GM18870 (cell line): ENCODE measurements around the gene TEX9.

Experiments
- ATAC-seq: cut with Tn5 transposase; IDR thresholded peaks from one replicate; pipeline ENCODE4 v1.9.1; 2021; ENCODE audit warnings: moderate library complexity; ENCODE audit not compliant: unreplicated experiment

Gene TEX9

DNA sequence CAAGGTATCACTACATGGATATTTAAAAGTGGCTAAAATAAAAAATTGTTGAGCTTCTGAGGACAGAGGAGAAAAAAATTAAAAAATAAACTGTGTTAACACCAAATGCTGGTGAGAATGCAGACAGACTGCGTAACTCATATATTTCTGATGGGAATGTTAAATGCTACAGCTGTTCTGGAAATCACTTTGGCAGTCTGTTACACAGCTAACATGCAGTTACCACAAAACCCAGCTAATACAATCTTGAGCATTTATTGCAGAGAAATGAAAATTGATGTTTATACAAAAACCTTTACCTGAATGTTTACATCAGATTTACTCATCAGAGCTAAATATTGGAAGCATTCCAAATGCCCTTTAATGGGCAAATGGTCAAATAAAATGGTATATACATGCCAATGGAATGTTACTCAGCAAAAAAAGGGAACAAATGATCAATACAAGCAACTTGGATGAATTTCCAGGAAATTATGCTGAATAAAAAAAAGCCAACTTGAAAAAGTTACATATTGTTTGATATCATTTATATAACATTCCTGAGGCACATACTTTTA is 75.1 kb downstream of the TEX9 start:
- ATAC-seq = no peak

DNA sequence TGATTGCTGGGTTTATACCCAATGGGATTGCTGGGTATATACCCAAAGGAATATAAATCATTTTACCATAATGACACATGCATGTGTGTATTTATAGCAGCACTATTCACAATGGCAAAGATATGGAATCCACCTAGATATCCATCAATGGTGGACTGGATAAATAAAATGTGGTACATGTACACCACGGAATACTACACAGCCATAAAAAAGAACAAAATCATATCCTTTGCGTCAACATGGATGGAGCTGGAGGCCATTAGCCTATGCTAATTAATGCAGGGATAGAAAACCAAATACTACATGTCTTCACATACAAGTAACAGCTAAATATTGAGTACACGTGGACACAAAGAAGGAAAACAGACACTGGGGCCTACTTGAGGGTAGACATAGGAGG is 77.1 kb downstream of the TEX9 start:
- no peak for ATAC-seq

DNA sequence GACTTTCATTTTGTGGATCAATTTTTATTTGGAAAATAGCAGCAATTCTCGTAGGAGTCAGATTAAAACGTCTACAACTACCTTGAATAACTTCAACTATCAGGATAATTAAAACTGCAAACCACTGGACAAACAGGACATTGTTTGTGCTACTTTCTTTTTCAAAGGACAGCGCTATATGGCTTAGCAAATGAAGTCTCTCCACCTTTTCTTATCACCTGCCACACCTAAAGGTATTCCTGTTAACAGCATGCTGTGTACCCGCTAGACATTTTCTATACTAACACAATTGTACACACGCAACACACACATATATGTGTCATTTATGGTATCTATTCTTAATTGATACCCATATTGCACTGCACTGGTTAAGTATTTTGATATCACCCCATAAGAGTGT is 80.5 kb downstream of the TEX9 start:
- ATAC-seq = no peak

DNA sequence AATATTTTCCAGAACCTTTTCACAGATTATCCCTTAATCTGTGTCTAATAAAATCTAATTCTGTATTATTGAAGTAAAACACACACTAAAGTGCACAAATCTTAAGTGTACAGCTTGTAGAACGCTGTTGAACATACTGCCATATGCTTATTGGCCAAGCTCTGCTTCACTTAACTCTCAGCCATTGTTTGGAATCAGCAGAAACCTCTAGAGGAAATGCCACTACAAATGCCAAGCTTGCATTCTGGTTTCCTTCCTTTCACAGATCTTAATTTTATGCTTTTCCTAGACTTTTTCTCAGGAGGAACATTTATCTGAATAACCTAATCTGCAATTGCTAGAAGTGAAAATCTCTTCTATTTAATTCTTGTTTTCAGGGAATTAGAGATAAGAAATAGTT is 89.6 kb downstream of the TEX9 start:
- ATAC-seq = no peak

DNA sequence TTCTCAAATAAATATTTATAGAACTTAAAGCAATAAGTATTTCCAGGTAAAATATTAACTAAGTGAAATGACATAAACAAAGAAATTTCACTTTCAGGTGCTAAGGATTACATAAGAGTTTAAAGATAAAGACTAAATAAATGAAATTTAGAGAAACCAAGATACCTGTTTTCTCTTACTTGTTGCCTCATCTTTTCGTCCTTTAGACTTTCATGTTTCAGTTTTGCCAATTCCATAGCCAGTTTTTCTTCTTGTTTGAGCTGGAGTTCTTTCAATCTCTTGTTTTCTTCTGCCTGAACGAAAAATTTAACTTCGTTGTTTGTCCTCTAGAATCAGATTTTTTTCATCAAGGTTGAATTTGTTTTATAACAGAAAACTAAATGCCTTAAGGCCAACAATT is 91.0 kb downstream of the TEX9 start:
- no peak for ATAC-seq

DNA sequence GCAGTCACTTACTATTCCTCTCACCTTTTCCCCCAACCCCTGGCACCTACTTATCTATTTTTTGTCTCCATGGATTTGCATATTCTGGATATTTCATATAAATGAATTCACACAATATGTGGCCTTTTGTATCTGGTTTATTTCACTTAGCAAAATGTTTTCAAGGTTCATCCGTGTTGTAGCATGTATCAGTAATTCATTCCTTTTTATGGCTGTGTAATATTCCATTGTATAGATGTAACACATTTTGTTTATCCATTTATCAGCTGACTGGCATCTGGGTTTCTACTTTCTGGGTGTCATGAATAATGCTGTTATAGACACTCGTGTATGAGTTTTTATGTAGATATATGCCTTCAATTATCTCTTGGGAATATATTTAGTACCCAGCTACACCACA is 93.9 kb downstream of the TEX9 start:
- no peak for ATAC-seq

DNA sequence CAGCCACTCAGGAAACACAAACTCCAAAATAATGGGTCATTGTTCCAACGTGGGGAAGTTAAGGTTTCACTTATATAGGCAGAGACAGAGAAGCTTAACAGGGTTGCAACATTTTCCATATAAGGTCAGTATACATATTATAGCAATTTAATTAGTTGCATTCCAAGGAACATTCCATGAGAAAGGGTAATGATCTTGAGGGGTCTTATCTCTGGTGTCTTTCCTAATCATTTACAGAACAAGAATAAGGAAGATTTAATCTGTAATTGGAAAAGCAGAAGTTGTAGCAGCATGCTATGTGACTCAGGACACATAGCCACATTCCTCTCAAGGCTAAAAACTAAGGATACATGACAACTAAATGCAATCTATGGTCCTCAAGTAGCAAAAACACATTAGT is 94.8 kb downstream of the TEX9 start:
- ATAC-seq = no peak

DNA sequence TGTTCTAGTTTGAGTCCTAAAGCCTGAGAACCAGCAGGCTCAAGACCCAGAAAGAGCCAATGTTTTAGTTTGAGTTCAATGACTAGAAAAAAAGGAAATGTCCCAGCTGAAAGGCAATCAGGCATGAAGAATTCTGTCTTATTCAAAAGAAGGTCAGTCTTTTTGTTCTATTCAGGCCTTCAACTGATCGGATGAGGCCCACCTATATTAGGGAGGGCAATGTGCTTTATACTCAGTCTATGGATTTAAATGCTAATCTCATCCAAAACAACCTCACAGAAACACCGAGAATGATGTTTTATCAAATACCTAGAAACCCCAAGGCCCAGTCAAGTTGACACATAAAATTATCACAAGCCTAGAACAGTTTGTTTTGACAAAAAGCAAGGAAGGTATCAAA is 95.7 kb downstream of the TEX9 start:
- no peak for ATAC-seq

DNA sequence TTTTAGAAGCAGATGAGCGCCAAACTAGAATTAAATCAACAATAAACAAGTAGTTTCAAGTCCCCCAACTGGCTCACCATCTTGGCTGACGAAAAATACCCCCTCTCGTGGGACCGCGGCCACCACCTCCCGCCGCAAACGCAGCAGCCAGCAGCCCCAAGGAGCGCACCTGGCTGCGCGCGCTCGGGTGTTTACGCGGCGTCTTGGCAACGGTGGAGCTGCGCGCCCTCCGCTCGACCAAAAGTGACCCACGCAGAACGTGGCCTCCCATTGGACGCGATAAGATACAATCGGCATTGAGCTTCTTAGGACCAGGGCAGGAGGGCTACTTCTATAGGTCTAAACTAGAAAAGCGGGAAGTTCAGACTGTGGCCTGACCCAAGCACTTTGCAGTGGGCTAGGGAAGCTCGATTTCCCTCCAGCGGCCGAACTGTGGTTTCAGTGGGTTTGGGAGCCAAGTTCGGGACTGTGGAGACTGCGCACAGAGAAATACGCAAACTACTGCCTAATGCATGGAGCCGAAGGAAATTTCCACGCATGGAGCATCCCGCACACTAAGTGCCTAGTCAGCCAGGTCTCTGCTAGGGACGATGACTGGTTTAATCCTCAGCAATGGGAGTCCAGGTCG is 99.8 kb downstream of the TEX9 start, which contains the start of gene MNS1:
TSS of gene MNS1 (minus strand) at position 245 of the 628 bp plus-strand sequence. CDS start at position 80, 165 bp downstream.
- ATAC-seq = peak; percentile 99

DNA sequence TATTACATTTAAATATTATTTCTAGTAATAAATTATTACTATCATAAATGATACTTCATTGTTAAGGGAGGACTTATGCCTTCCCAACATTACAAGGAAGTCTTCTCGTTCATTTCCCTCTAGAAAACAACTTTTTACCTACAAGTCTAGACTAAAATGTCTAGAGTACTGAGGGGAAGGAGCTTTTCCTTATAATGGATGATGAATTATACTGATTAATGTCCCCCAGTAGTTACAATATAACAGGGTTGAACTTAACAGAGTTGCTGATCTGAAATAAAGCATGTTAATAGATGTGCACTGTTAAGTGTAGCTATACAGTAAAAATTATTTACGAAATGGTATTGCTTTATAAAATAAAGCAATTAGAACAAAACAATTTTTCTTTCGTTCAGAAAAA is 102.4 kb downstream of the TEX9 start:
- ATAC-seq = no peak

DNA sequence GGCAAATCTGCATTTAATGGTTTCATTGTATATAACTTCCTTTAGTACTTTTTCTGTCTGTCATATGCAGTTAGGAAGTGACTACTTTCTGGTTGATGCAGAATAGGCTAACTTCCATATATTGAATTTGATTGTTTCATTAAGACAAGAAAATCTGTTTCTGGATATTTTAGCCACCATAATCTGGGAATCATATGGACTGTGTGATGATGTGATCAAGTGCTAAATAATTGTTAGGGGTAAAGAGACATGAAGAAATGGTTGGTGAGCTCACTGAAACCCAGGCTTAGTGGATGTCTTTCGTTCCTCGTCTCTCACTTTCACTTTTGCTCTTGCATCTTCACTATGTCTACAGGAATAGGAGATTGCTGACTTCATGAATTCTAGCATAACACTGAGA is 103.2 kb downstream of the TEX9 start:
- ATAC-seq = peak; percentile 52

DNA sequence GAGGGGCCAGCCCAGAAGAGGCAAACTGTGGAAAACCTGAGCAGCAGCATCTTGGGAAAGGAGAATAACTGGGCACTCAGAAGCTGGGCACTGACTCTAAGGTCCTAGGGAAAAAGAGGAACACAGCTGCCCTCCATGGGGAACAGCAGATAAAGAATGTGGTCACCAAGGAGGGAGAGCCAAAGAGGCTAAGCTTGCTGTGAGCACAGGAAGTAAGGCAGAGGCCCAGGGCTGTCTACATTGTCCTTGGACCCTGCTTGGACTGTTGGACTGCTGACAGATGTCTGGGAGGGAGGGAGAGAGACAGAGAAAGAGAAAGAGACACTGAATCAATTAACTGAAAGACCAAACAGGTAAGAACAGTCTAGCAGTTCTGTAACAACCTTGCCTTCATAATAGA is 104.3 kb downstream of the TEX9 start:
- ATAC-seq = no peak

DNA sequence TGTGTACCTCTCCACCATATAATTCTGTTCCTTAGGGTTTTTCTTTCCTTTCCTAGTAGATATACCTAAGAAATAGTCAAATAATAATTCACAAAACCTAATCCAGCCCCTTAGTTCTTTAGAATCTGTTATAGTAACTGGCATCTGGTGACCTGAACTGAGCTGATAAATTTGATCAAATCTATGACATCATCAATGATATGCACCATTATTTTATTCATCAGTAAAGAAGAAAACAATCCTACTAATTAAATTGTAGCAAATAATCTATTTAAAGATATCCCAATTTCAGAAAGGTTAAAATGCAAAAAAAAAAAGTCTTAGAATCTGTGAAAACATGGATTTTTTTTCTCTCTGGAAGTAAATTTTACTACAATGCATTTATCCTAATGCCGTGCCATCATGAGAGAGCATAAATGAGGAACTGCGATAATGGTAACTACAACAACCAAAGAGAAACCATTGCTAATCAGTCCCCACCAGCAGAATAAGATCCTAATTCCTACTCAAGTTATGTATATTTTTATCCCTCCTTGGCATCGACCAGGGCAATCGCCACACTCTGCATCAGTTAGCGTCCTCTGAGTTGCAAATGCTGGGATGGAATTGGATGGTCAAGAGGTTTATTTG is 106.3 kb downstream of the TEX9 start:
- no peak for ATAC-seq

DNA sequence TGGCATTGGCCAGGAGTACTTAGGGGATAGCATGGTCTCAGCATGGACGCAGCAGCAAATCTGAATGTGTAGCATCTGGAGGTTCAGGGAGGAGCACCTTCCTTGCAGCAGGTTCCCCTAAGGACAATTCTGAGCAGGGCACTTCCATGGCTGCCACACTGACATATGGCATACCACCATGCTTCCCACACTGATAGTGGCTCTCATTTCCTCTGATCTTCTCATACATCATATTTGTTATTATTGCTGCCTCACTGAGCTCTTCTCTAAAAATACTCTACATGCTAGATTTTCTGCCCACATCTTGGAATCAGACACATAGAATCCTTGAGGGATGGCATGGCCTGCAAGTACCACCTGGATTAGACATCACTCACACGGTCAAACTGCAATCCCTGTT is 107.1 kb downstream of the TEX9 start:
- ATAC-seq = no peak

DNA sequence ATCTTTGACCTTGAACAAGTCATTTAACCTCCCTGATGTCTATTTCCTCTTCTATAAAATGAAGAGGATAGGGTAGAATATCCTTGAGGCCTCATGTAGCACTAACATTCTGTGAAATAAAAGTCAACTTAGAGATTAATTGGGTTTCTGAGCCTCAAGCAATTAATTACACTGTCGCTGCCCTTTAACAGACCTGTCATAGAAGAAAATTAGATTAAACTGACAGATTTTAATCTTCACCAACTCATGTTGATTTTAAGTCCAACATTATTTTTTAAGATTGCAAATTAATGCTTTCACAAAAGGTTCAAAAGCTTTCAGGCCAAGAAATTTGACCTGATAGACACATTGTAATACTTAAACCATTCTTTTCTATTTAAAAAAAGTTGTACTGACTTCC is 107.8 kb downstream of the TEX9 start:
- no peak for ATAC-seq

DNA sequence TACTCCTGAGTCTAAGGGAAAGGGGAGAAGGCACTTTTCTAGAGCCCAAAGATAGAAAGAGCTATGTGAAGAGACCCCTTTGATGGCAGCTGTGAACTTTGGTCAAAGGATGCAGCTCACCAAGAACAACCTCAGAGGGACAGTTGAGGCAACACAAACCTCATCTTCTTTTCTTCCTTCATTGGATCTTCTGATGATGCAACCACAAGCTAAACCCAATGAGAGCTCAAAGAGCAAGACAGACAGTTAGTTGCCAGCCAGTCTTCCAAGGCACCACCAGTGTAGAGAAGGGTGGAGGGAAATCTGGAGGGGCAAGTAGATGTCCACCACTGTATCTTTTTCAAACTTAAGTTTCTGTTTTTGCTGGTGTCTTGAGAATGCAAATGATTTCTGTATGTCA is 110.1 kb downstream of the TEX9 start:
- no peak for ATAC-seq
